Iris pigment epithelial cell (primary cell): ENCODE measurements around the gene BACH2.
"Not testable (repeated sequence)": the region's sequence is repeated elsewhere in the genome, so short reads cannot be mapped to it uniquely, and the experiment has no call there.

ENCODE experiments used
- DNase-seq: peaks from one replicate; pipeline ENCODE4 v3.0.0-alpha.2; 2011; ENCODE audit warnings: low read depth

BACH2 gene

DNA sequence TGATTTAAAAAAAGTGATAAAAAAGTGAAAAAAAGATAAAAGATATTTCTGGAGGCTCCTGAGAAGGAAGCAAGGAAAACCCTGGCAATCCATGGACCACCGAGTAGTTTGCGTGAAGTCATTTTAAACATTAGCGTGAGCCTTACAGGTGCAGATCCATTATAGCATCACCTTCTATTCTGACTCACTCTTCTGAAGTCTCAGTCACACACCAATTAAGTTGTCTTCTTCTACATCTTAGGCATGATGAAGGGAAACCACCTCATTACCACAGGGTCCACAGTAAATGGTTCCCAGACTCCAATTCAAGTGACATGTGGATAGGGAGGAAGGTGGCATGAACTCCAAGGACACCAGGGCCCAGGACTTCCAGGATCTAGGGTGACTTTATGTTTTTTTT, 303.2 kb downstream of the BACH2 start:
- no peak for DNase-seq

DNA sequence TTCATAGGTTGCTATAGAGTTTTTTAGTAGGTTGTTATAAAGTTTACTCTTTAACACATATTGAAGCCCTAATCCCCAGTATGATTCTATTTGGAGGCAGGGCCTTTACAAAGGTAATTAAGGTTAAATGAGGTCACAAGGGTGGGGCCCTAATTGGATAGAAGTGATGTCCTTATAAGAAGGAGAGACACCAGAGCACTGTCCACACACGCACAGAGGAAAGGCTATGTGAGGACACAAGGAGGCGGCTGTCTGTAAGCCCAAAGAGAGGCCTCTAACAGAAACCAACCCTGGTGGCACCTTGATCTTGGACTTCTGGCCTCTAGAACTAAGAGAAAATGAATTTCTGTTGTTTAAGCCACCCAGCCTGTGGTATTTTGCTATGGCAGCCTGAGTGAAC, 303.8 kb downstream of the BACH2 start:
- DNase-seq: no peak

DNA sequence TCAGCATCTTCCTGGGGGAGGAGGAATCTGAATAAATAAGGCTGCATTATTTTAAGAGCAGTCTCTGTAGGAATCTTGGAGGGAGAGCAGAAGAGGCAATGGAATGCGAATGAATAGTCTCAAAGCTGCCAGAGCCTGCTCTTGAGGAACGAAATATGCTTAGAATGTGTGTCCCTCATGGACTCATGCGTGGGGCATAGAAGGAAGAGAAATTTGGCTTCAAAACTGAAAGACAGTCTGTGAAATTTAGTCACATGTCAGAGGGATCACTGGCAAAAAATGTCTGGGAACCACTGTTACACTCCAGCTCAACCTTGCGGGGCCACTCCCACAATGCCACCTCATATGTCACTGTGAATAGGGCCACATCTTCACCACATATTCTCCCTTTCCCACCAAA, 306.9 kb downstream of the BACH2 start:
- peak; percentile 81 for DNase-seq

DNA sequence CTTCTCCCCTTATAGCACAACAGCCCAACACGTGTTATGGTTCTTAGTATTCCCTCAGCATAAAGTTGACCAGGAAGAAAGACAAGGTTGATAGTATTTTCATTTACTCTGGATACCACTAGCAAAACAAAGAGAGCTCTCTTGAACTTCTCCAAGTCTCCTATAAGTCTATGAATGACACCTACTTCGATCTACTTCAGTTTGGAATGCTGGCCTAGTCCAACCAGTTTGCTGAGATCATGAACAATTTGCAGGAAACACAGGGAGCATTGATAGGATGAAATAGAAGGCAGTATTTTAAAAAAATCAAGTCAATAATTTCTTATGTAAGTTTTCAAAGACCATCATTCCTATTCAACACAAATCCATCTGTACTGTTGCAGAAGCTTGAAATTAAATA, 308.8 kb downstream of the BACH2 start:
- DNase-seq: no peak

DNA sequence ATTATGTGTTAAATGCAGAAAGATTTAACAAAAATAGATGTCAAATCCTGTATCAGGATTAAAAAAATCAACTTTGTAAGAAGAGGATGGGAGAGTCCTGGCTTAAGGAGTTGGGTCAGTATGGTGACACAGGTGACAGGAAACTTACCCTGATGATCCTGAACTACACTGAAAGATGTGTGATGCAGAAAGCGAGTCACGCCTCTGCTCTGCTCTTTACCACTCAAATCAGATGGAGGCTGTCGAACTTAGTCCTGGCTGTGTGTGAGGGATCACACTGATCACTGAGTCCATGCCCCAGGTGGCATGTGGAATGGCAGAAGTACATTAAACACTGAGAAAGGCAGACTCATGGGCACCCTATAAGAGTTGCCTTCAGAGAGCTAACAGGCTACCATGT, 309.5 kb downstream of the BACH2 start:
- no peak for DNase-seq

DNA sequence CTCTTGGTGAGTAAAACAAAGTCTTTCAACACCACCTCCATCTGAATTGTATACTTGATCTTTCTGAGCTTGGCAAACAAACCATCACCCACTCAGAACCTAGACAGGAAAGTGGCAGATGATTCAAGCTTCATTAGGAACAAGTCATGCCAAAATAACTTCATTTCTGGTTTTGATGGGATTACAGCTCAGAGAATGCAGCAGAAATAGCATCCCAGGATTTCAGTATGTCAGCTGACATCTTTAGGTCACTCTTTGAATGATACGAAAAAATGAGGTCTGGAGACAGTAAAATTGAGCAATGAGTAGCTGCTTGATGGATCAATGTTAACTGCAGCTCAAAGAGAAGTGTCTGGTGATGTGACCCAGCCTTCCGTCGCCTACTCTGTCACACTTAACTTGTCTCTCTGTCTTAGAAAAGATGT, 310.0 kb downstream of the BACH2 start:
- DNase-seq: peak; percentile 82

DNA sequence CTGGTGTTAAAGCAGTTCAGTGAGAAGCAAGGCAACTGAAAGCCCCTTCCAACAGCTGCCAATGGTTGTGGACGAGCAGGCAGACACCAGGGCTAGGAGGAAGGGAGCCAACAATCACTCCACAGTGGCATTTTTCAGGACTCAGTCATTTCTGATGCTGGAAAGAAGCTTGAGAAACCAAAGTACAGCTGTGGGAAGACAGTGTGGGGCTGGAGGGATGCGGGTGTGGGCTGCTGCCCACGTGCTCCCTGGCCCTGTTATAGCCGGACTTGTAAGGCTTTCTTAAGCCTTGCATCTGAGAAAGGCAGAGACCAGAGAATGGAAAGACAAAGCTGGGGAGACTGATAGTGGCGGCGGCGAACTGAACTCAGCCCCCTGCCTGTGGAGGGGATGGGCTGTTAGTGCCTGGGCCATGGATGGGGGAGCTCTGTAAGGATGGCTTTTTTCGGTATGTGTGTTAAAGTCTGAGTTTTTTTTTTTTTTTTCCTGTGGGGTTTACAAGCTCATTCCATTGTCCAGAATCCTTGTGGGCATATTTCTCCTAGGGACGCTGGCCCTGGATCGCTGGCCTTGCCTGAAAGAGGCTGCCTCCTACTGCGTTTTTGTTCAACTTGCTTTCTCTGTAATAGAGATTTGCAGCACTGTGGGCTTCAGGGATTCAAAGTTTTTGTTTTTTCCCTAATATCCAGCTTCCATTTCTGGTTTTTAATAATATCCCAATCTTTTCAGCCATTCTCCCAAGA, 310.7 kb downstream of the BACH2 start:
- DNase-seq: peak; percentile 86

DNA sequence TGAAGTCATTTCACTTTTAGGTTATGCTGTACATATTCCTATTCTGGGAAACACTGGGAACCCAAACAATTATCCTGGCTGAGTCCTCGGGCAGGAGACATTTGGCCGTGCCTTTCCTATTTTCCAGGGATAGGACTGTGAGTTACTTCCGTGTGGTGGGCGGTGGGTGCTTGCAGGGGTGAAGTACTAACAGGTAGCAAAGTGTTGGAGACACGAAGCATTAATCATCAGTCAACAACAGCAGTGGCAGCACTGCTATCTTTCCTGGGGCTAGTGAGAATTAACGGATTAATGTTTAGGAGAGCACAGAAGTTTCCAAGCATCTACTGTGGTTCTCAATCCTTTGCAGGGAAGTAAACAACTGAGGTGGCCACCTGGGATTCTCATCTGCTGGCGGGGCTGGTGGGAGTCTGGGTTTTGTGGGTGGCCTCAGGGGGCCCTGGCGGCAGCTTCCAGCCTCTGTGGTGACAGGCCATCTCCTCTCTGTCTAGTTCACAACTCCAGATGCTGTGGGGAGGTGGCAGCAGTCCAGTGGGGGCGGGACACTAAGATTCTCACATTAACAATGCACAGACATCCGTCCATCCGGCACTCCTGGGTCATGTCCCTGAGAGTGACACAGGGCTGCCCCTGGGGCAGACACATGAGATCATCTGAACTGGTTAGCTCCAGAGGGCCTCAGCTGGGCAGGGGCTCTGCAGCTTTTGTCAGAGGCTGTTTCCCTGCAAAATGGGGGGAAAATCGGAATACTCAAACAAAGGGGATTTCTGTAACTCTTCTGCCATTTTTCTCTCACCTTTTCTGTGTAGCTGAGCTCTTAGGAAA, 311.5 kb downstream of the BACH2 start:
- peak; percentile 53 for DNase-seq

DNA sequence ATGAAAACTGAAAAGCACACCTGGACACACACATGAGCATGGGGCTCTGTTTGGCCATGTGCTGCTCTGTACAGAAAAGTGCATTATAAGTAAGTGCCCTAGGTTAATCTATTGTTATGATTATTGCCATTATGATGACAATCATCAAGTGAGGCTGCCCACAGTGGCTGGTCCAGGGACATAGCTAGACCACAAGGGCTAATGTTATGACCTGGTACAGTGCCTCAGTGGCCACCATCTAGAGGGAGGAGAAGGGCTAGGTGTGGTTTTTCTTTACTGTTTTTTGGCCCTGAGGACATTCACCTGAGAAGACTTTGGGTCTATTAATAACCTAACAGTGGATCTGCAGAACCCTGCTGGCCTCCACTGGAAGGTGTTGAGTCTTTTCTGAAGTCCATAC, 316.3 kb downstream of the BACH2 start:
- DNase-seq: no peak

DNA sequence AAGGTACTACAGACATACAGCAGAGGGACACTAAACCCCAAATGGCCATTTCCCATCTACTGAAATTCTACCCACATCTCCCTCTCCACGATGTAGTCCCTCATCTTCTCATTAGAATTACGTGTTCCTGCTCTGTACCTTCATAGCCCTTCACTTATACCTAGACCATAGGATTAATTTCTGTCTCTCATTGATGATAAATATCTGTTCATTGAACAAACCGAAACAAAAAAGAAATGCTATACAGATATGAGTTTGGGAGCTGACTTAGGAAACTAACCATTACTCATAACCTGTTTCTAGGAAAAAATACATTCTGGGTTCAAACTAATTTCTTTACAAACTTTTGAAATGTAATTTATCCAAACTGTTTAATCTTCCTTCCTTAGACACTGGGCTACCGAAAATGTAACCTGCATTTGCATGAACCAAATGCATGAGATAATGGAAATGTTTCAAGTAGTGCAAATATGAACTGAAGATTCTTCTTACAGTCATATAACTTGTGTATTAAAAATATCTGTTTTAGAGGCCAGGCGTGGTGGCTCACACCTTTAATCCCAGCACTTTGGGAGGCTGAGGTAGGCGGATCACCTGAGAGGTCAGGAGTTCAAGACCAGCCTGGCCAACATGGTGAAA, 317.0 kb downstream of the BACH2 start:
- no peak for DNase-seq

DNA sequence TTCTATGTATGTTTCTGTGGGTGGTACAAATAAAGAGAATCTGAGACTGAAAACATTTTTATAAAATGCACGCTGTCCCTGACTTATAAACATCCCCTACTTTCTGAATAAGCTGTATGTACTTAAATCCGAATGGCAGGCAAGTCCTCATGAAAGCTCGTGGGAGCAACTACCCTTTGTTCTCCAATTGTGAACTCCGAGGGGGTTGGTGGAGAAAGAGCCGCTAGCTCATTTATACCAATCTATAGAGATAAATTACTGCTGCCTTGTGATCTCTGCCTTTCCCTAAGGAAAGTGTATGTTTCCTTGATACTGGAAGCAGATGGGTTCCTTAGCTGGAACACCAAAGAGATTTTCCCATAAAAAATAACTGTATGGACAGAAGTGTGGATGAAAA, 317.9 kb downstream of the BACH2 start:
- no peak for DNase-seq

DNA sequence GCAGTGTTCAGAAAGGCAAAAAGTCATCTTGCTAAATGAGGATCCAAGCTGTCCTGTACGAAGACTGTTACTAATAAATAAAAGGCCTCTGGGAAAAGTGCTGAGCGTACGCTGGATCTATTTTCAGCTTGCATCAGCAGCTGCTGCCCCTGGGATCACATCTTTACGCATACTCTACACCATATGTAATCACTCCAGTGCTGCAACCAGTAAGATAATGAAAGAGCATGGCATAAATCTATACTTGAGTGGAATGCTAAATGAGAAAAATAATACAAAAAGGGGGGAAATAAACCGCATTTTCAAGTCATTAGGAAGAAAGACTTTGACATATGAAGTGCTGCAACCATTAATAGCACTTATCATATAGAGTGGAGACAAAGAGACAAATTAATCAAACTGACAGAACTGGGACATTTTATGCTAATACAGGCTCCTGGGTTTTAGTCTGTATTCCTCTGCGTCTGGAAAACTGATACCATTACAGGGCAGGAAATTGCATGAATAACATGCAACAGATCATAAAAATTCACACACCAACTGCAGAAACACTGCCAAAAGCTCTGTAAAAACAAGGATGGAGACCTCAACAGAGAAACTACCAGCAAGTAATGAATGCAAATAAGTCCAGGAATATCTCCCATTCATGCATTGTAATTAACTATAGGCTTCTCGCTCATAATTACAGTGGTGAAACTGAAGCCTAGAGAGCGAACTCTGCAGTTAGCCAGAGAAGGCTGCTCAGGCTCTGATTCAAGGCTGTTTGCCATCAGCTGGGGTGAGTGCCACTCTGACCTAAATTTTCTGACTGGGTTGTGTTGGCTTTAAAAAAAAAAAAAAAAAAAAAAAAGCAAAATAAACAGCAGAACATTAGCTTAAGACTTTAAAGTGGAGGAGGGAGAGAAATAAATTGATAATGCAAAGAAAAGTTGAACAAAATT, 318.6 kb downstream of the BACH2 start:
- DNase-seq: peak; percentile 49

DNA sequence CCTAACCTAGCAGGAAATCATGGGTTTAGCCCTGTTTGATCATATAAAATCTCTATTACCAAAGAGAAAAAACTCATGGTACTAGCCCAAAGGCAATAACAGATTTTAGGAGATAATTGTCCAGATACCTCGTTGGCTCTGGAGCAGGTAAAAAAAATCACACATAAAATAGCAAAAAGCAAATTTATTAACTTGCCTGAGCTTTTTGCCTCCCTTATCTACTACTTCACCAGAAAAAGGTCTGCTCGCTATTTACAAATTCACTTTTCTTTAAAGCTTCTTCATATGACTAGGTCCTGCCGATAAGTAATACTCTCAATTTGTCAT, 320.0 kb downstream of the BACH2 start:
- no peak for DNase-seq

DNA sequence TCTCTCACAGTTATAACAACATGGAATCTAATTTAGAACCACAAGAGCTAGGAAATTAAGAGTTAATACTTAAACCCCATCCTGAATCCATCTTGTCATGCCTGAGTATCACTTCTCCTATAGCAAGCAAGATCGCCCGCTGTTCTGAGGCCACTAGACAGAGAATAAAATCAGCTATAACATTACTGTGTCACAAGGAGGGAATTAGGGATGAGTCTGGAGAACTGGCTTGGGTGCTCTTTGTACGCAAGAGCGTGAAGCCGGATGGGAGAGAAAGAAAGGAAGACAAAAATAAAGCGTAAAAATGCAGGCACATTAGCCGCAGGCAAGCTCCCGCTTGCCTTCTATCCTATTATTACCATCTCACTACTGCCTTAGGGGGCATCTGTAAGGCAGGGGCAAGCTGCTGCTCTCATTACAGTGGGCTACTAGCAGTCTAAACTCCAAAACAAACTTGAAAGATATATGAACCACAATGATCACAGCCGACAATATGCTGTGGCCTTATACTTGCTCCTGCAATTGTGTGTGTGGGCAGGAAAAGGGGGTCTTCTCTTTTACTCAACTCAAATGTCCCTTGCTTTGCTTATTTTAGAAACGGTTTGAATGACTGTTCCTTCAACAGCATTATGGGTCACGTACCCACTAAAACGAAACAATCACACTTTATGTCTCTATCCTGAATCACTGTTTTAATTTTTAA, 320.5 kb downstream of the BACH2 start:
- DNase-seq: no peak

DNA sequence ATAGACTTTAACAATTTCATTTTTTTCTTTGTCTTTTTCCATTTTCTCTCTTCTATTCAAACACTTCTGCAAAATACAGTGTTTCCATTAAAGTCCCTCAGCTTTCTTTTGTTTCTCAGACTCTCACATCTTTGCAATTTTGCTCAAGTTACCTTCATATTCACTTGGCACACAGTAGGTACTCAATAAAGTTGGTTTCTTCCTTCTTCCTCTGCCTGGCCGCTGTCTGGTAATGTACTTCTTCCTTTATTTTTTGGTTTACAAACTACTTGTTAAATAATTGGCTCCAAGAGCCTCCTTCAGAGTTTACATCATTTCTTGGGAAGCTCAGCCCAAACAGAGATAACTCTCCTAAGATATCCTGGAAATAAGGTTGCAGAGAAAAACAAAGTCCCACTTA, 321.3 kb downstream of the BACH2 start:
- no peak for DNase-seq

DNA sequence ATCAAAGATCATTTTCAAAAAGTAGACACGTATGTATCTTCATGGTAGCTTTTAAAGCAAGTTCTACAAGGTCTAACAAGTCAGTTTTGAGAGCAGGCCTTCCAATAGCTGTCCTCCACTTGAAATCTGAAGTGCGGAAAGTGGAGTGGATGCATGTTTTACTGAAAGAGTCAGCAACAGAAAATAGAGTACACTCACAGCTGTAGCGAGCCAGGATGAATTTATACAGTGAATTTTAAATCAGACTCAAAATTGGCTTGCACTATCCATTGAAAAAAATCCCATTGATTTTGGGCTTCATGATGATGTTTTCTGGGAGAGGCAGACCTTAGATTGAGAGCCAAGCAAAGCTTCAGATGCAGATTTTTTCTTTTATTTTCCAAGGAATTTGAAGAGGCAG, 321.8 kb downstream of the BACH2 start:
- DNase-seq: no peak

DNA sequence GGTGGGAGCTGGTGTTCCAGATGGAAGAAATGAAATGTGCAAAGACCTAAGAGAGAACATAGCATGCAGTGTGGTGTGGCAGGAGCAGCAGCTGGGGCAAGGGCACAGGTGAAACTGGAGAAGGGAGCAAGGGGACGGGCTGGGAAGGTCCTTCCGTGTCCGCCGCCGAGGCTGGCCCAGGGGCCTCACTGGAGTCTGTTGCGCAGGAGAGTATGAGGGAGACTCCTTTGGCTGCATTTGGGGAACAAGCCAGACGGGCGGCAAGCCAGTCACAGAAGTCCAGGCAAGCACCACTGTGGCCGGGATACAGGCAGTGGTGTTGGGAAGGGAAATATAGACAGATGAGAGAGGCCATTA, 324.6 kb downstream of the BACH2 start:
- no peak for DNase-seq

DNA sequence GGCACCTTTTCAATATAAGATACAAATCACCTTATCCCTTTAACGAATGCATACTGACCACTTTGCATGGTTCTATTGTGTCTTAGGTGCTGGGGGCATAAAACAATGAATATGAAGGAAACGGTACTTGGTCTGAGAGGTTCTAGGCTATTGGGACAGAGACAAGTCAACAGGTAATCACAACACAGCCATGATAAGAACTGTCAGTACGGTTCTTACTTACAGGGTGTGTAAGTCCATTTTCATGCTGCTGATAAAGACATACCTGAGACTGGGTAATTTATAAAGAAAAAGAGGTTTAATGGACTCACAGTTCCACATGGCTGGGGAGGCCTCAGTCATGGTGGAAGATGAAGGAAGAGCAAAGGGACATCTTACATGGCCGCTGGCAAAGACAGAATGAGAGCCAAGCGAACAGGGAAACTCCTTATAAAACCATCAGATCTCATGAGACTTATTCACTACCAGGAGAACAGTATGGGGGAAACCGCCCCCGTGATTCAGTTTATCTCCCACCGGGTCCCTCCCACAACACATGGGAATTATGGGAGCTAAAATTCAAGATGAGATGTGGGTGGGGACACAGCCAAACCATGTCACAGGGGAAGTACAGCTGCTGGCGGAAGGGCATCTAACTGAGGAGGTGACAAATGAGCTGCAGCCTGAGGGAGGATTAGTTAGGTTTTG, 325.2 kb downstream of the BACH2 start:
- DNase-seq: not testable (repeated sequence)

DNA sequence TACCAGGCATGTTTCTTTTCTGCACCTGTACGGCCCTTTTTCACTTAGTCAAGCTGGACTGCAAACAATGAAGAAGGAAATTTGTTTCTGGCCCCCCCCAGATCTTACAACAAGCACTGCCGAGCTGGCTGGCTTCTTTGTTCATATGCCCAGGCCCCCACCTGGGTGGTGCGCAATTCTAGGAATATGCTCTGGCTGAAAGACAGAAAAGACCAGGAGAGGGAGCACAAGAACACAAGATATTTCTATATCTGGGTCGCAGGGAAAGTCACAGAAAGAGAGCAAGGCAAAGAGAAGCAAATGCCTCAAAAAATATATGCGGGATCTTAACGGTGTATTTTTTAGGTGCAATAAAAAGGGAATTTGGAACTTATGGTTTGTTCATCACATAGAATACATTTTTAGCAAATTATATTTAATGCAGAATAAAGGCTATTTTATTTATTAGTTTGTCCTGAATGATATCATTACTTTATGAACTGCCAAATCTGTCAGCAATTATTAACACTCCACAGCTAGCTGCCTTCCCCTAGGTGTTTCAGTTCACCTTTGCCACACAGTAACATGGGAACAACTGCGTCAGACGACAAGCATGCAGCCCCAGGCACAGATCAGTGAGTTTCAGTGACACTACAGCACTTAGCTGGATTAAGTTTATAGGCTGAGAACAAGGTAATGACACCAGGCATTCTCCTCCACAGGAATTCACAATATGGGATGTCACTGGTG, 325.9 kb downstream of the BACH2 start:
- DNase-seq: peak; percentile 72

DNA sequence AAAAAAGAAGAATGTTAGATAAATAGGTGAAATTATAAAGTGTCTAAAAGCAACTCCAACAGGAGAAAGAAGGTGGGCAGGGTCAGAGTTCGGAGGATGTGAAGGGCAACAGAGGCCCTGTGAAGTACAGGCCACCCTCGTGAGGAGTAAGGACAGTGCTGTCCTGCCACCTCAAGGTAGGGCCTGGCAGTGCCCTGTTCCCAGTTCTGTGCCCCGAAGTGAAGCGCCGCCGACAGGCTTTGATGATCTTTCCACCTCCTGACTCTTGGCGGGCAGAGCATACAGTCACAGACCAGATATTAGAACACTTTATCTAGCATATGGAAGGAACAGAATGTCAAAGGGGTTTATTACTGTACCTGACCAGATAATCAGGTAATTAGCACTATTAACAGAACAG, 326.6 kb downstream of the BACH2 start:
- DNase-seq: no peak
